22Rv1 (cell line): ENCODE results near the gene CCDC198.

Experiments used
- H3K27ac ChIP-seq: fragments of 450-650 bp; 2 replicates; pipeline ENCODE4 v1.5.1; 2017
- CTCF ChIP-seq: fragments of 450-650 bp; IDR thresholded peaks from 2 replicates; pipeline ENCODE4 v1.5.1; 2017; ENCODE audit warnings: mild to moderate bottlenecking
- ZFX ChIP-seq: fragments of 450-650 bp; IDR thresholded peaks from 2 replicates; pipeline ENCODE4 v1.6.1; 2017; ENCODE audit warnings: antibody characterized with exemption, borderline replicate concordance

CCDC198 gene

DNA sequence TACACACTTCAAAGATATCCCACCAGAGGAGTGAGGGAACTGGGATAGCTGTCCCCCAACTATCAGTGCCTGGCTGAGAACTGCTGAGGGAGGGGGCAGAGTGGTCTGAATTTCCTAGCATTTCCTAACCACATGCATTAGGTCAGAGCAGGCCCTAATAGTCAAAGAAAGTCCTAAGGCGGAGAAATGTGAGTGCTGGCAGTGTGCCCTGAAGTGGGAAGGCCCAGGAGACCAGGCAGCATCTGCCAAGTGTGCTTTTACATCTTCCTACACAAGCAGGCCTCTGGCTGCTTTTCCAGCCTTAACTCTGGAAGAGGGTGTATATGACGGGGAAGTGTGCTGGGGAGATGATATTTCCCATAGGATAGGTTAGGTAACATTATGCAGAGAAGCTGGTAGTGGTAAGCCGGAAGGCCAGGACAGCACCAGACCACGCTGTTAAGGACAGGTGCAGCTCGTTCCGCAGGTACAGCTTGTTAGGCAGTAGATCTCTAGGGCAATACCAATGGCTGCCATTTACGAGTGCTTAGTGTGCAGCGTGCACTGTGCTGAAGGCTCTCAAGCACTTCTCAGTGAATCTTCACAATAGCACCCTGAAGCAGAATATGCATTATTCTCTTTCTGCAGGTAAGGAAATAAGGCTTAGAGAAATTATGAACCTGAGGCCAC lies 9.1 kb upstream of the CCDC198 start:
- TF ChIP-seq ZFX = no peak
- no peak for TF ChIP-seq CTCF
- H3K27ac ChIP-seq = no peak overlapping the region

DNA sequence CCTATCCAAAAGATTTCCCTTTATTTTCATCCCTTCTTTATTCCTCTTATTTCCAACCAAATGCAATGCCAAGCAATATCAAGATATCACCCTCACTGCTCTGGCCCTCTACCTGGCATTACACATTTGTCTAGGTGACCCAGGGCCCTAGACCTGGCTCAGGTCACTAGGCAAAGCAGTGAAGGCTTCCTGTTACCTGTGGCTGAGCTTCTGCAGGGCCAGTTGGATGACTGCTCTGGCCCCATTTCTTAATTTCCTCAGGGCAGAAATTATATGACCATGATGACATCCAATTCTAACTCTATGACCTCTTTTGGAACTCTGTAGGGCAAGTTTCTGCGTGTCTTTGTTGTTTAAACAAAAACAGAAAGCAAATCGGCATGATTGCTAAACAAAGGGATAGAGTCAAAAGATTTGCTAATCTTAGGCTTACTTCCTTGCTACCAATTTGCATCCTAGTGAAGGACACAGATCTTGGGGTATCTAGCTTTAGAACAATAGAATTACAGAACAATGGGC lies 7.4 kb upstream of the CCDC198 start:
- 0 out of 2 replicates have a peak overlapping the region, but pooled peaks have one; percentile 10 for H3K27ac ChIP-seq
- TF ChIP-seq CTCF = no peak
- no peak for TF ChIP-seq ZFX

GRCh38 chr14:57498659-57499058 lies 5.0 kb upstream of the CCDC198 start:
- no peak overlapping the region for H3K27ac ChIP-seq
- TF ChIP-seq ZFX (no peak), CTCF (no peak)

GRCh38 chr14:57498035-57498434 lies 4.4 kb upstream of the CCDC198 start:
- TF ChIP-seq ZFX = no peak
- no peak for TF ChIP-seq CTCF
- H3K27ac ChIP-seq = no peak overlapping the region

GRCh38 chr14:57495416-57495815 lies 1.8 kb upstream of the CCDC198 start:
- TF ChIP-seq ZFX (no peak), CTCF (no peak)
- no peak overlapping the region for H3K27ac ChIP-seq

DNA sequence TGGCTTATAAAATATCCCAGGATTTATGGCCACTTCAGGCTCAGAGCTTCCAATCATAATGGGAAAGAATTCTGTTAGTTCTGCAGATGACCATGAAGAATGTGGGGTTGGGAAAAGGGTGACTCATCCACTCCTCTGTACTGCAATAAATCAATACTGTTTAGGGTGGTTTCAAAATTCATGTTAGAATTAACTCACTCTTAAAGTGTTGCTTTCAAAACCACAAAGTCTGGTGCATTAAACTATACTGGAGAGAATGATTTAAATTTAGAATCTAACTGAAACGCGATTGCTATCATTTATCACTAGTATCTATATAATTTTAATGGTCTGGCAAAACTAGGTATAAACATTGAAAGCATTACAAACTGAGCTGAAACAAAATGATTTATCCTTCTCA lies 798 bp downstream of the CCDC198 start:
- no peak overlapping the region for H3K27ac ChIP-seq
- TF ChIP-seq ZFX = no peak
- no peak for TF ChIP-seq CTCF

DNA sequence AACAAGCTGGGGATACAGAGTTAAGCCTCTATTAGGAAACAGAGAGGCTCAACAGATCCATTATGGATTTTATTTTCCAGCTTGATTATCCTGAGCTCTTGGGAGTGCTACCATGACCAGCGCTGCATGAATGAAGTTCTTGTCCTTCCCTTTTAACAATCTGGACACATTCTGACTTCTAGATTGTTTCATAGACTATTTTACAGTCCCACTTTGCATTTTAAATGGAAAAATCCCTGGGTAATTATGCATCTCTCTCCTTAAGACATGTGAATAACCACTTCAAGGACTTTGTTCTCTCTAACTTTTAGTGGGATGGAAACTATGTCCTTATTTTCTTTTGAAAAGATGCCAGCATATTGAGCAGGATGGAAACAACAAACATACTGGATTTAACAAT lies 2.0 kb downstream of the CCDC198 start:
- H3K27ac ChIP-seq = no peak overlapping the region
- TF ChIP-seq CTCF (no peak), ZFX (no peak)
